ENCODE measurements around the gene WWOX. TPM values are rescaled to one million over a fixed set of nuclear protein-coding genes. Genes with fewer than 3 reads are reported as not detected.
A peak's percentile ranks its signal among the peaks of the same experiment; 100 is the strongest.

WWOX gene
- total RNA-seq, 2 donors from 2014 or later, result 33.8 to 82.5 TPM

DNA sequence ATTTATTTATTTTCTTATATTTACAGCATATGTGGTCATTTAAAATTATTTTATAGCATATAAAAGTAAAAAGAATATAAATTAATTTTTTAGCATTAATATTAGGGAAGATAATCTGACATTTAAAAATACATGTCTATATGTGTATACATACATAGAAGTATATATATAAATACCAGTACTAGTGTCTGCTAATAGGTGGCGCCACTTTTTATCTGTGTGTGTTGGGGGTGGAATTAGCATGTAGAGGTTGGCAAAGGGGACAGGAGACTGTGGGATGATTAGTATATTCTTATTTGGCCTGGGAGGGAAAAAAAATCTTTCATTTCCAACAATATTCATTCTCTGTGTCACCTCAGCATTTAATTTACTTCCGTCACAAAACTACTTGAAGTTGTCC, 359.1 kb downstream of the WWOX start:
- TF ChIP-seq, protein P1, sequence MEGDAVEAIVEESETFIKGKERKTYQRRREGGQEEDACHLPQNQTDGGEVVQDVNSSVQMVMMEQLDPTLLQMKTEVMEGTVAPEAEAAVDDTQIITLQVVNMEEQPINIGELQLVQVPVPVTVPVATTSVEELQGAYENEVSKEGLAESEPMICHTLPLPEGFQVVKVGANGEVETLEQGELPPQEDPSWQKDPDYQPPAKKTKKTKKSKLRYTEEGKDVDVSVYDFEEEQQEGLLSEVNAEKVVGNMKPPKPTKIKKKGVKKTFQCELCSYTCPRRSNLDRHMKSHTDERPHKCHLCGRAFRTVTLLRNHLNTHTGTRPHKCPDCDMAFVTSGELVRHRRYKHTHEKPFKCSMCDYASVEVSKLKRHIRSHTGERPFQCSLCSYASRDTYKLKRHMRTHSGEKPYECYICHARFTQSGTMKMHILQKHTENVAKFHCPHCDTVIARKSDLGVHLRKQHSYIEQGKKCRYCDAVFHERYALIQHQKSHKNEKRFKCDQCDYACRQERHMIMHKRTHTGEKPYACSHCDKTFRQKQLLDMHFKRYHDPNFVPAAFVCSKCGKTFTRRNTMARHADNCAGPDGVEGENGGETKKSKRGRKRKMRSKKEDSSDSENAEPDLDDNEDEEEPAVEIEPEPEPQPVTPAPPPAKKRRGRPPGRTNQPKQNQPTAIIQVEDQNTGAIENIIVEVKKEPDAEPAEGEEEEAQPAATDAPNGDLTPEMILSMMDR (IDR thresholded peaks at IDR 0.05), result no peak
- DNase-seq (ENCODE audit: low spot score), result no peak
- Histone ChIP-seq H3K9me3 (no peaks in the 10 kb centered on the region), H3K27ac (no peak overlapping the region), H3K4me3 (no peak overlapping the region), H3K36me3 (no peaks in the 10 kb centered on the region), H3K27me3 (replicated peaks; ENCODE audit: insufficient read depth) (no peaks in the 10 kb centered on the region), H3K4me1 (ENCODE audit: control insufficient read depth in 1 of 2, low read depth in 2 of 2) (peaks cover 0 to 22% of the 10 kb centered on the region in 2 donors)
- ATAC-seq (ENCODE audit: insufficient number of reproducible peaks, low FRiP score, low read depth), result no peak

DNA sequence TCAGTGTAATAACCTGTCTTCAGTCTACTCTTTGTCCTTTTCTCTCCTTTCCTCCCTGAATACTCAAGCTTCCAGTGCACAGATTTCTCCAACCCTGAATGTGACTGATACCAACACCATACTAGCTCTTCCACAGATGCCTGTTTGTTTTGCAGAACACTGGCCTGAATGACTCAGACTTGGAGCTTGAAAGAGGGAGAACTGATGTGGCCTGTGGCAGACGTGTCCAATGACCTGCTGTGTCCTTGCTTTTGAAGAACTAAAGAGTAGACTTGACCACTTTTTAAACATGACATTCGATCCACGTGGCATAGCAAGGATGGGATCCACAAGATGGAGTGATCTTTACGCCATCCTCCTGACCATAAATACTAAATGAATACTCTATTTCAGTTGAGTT, 361.0 kb downstream of the WWOX start:
- Histone ChIP-seq H3K27me3 (replicated peaks; ENCODE audit: insufficient read depth) (no peaks in the 10 kb centered on the region), H3K27ac (no peak overlapping the region), H3K36me3 (no peaks in the 10 kb centered on the region), H3K4me3 (no peak overlapping the region), H3K9me3 (no peaks in the 10 kb centered on the region), H3K4me1 (ENCODE audit: control insufficient read depth in 1 of 2, low read depth in 2 of 2) (peaks cover 0 to 22% of the 10 kb centered on the region in 2 donors)
- ATAC-seq (ENCODE audit: insufficient number of reproducible peaks, low FRiP score, low read depth), result no peak
- TF ChIP-seq, protein P1 (IDR thresholded peaks at IDR 0.05), result no peak
- DNase-seq (ENCODE audit: low spot score), result no peak

DNA sequence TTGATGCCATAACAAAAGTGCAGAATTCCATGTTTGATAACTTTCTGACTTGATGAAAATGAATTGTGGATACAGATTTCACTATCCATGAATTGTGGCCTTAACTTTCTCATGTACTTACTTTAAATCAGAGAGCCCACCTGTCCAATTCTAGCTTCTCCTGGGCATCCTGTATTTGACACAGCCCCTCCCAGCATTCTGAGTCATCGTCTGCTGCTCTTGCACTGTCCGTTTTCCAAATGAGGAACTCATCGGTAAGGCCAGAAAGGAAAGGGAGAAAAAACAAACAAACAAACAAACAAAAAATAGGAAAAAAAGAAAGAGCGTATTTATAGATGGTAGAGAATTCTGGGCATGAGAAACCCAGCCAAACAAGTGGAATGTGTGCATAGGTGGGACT, 361.6 kb downstream of the WWOX start:
- DNase-seq (ENCODE audit: low spot score), result no peak
- H3K27ac ChIP-seq, result no peak overlapping the region
- no peak for ATAC-seq (ENCODE audit: insufficient number of reproducible peaks, low FRiP score, low read depth)
- no peaks in the 10 kb centered on the region for H3K9me3 ChIP-seq
- no peaks in the 10 kb centered on the region for H3K36me3 ChIP-seq
- no peaks in the 10 kb centered on the region for H3K27me3 ChIP-seq (replicated peaks; ENCODE audit: insufficient read depth)
- H3K4me1 ChIP-seq (ENCODE audit: control insufficient read depth in 1 of 2, low read depth in 2 of 2), result peaks cover 0 to 22% of the 10 kb centered on the region in 2 donors
- TF ChIP-seq, protein P1 (IDR thresholded peaks at IDR 0.05), result no peak
- H3K4me3 ChIP-seq, result no peak overlapping the region

DNA sequence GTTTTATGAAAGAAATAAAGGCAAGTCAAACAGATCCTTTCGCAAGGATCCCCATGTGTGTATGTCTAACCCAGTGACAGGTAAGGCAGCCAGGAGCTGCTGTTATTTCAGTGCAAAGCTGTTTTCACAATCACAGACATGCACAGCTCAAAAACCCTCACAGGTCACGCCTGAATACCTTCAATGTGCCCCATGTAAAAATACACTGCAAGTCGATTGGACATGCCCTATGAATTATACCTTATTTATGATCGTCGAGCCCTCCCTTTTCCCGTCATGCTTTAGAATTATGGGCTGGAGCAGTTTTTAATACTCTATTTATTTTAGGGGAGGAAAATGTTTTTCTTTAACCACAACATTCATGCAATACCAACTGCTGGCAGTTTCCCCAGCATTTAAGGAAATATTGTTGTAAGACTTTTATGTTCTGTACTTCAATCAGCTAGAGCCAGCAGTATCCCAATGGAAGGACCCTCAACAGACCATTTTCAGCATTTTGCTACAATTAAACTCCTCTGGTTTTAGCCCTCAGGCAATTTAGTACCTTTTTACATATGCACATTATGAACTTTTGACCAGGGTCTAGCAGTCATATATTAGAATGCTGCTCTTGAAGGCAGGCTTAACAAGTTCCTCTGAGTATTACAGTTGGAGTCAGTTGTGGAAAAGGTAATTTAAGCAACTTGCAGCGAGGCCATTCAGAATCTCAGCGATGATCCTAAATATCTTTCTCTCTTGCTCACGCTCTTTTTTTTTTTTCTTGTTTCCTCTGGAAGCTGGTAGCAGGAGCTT, 362.2 kb downstream of the WWOX start:
- Histone ChIP-seq H3K27ac (no peak overlapping the region), H3K27me3 (replicated peaks; ENCODE audit: insufficient read depth) (no peaks in the 10 kb centered on the region), H3K36me3 (no peaks in the 10 kb centered on the region), H3K9me3 (no peaks in the 10 kb centered on the region), H3K4me3 (peak overlapping the region; percentile 36), H3K4me1 (ENCODE audit: control insufficient read depth in 1 of 2, low read depth in 2 of 2) (peaks cover 0 to 22% of the 10 kb centered on the region in 2 donors)
- DNase-seq (ENCODE audit: low spot score) (no peak), ATAC-seq (ENCODE audit: insufficient number of reproducible peaks, low FRiP score, low read depth) (no peak)
- TF ChIP-seq, protein P1 (IDR thresholded peaks at IDR 0.05), result no peak

DNA sequence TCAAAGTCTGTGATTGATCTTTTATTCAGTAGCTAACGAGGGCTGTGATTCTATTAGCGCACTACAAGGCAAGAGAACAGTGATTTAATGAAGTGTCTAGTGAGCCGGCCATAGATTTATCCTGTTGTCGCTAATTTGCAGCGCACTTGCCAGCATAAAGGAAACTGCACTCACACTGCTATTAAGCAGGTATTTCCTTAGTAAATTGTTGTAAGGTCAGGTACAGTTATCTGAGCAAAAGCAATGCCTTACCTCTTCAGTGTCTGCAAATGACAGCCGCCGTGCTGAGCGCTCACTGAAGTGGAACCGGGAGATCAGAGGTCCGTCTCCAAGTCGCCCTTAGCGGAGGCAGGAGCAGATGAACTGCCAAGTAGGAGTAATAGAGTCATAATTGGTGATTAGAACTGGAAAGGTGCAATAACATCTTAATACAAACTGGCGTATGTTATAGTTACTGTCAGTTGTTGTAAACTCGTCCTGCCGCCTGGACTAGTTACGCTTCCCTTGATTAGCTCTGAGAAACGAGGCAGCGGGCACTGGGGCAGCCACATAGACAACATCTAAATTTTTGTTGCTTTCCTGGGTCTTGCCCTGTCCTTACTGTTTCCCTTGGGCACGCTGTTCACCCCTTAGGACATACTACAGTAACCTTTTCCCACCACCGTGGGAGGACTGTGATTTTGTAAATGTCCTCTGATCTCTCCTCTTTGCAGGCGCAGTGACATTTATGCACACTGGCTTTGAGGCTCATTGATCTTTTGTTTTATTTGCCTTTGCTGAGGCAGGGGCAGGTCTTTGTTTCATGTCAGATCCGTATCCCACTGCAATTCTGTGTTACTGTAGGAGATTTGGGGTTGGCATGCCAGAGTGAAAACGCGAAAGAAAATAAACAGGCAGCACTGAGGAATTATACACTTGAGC, 363.1 kb downstream of the WWOX start:
- no peaks in the 10 kb centered on the region for H3K27me3 ChIP-seq (replicated peaks; ENCODE audit: insufficient read depth)
- peaks cover 0 to 22% of the 10 kb centered on the region in 2 donors for H3K4me1 ChIP-seq (ENCODE audit: control insufficient read depth in 1 of 2, low read depth in 2 of 2)
- TF ChIP-seq, protein P1 (IDR thresholded peaks at IDR 0.05), result no peak
- ATAC-seq (ENCODE audit: insufficient number of reproducible peaks, low FRiP score, low read depth) (no peak), DNase-seq (ENCODE audit: low spot score) (no peak)
- no peak overlapping the region for H3K27ac ChIP-seq
- H3K4me3 ChIP-seq, result peak overlapping the region; percentile 36
- no peaks in the 10 kb centered on the region for H3K36me3 ChIP-seq
- no peaks in the 10 kb centered on the region for H3K9me3 ChIP-seq
